IMR-90 (cell line): ENCODE measurements around the gene PAFAH1B1. TPM values are rescaled to one million over a fixed set of nuclear protein-coding genes. Genes with fewer than 3 reads are reported as not detected.

Experiments
- ATAC-seq: fragments of 200-7000 bp; cut with Tn5 transposase; 2 replicates; pipeline ENCODE4 v1.9.1; 2020; ENCODE audit warnings: low read depth, mild to moderate bottlenecking, moderate library complexity
- BruUV-seq: library from RNA; stranded (reverse); fragments of 400-500 nt; replicated peaks from 2 replicates; lab custom pipeline; 2021; lab: Mats Ljungman, UMichigan
- CTCF ChIA-PET: fragments of 300-600 bp; formaldehyde crosslinking; extraction: SDS; loops from one replicate; lab custom pipeline; 2021; ENCODE audit warnings: antibody characterized with exemption; lab: Yijun Ruan, JAX
- POLR2A ChIA-PET: fragments of 300-600 bp; sonication (Branson Sonifier 250); formaldehyde crosslinking; loops from one replicate; lab custom pipeline; 2022; ENCODE audit warnings: antibody characterized with exemption; ENCODE audit not compliant: unreplicated experiment; lab: Charles Lee
- DNase-seq: peaks from one replicate; pipeline ENCODE4 v3.0.0; 2013
- H2AFZ ChIP-seq: replicated peaks from 2 replicates; pipeline ENCODE3; 2013; ENCODE audit warnings: low read length, mild to moderate bottlenecking; ENCODE audit not compliant: poor library complexity
- H2AK5ac ChIP-seq: 2 replicates; pipeline ENCODE4 v1.6.1; 2013; ENCODE audit warnings: low read depth, low read length, inconsistent platforms
- H2AK9ac ChIP-seq: replicated peaks from 2 replicates; pipeline ENCODE3; 2013; ENCODE audit warnings: mild to moderate bottlenecking, low read depth, low read length, moderate library complexity; ENCODE audit not compliant: poor library complexity
- H2BK120ac ChIP-seq: 2 replicates; pipeline ENCODE4 v1.6.1; 2013; ENCODE audit warnings: low read depth, low read length, inconsistent platforms
- H2BK15ac ChIP-seq: 3 replicates; pipeline ENCODE4 v1.6.1; 2013; ENCODE audit warnings: low read depth, low read length, inconsistent platforms
- H2BK20ac ChIP-seq: 2 replicates; pipeline ENCODE4 v1.6.1; 2013; ENCODE audit warnings: low read depth, mild to moderate bottlenecking, inconsistent platforms, low read length, moderate library complexity
- H2BK5ac ChIP-seq: 2 replicates; pipeline ENCODE4 v1.6.1; 2013; ENCODE audit warnings: mild to moderate bottlenecking, low read depth, low read length, inconsistent platforms; ENCODE audit not compliant: poor library complexity, severe bottlenecking
- H3K14ac ChIP-seq: replicated peaks from 2 replicates; pipeline ENCODE4 v1.6.1; 2013; ENCODE audit warnings: low read depth, low read length, inconsistent platforms
- H3K18ac ChIP-seq: 2 replicates; pipeline ENCODE4 v1.6.1; 2013; ENCODE audit warnings: low read depth, low read length, control low read depth
- H3K23ac ChIP-seq: 2 replicates; pipeline ENCODE4 v1.6.1; 2013; ENCODE audit warnings: low read depth, low read length, inconsistent platforms
- H3K27ac ChIP-seq: 2 replicates; pipeline ENCODE4 v1.5.1; 2013; ENCODE audit warnings: mild to moderate bottlenecking, control low read depth, low read length; ENCODE audit not compliant: insufficient read depth
- H3K27me3 ChIP-seq: 2 replicates; pipeline ENCODE4 v1.6.1; 2013; ENCODE audit warnings: low read length; ENCODE audit not compliant: control insufficient read depth, insufficient read depth
- H3K36me3 ChIP-seq: 2 replicates; pipeline ENCODE4 v1.6.1; 2013; ENCODE audit warnings: low read length, mixed read lengths; ENCODE audit not compliant: control insufficient read depth, insufficient read depth
- H3K4ac ChIP-seq: 2 replicates; pipeline ENCODE4 v1.6.1; 2013; ENCODE audit warnings: low read depth, low read length, inconsistent platforms
- H3K4me1 ChIP-seq: 2 replicates; pipeline ENCODE4 v1.6.1; 2013; ENCODE audit warnings: low read length, mixed read lengths; ENCODE audit not compliant: control insufficient read depth, insufficient read depth
- H3K4me2 ChIP-seq: 2 replicates; pipeline ENCODE4 v1.6.1; 2013; ENCODE audit warnings: low read depth, mild to moderate bottlenecking, control low read depth, low read length, moderate library complexity
- H3K4me3 ChIP-seq: 2 replicates; pipeline ENCODE4 v1.5.1; 2013; ENCODE audit warnings: low read depth, mild to moderate bottlenecking, control low read depth, low read length, moderate library complexity; ENCODE audit not compliant: insufficient read depth
- H3K56ac ChIP-seq: 2 replicates; pipeline ENCODE4 v1.6.1; 2013; ENCODE audit warnings: low read length, inconsistent platforms; ENCODE audit not compliant: insufficient read depth; ENCODE audit errors: extremely low read depth
- H3K79me1 ChIP-seq, 2 experiments: 2 replicates each; pipeline ENCODE4 v1.6.1; 2013; ENCODE audit warnings: low read length in 2 of 2, inconsistent platforms in 1 of 2, low read depth in 1 of 2
- H3K9ac ChIP-seq: 2 replicates; pipeline ENCODE4 v1.6.1; 2013; ENCODE audit warnings: low read depth, low read length, control low read depth
- H3K9me1 ChIP-seq: 2 replicates; pipeline ENCODE4 v1.6.1; 2013; ENCODE audit warnings: low read length, inconsistent platforms; ENCODE audit not compliant: insufficient read depth
- H3K9me3 ChIP-seq: 2 replicates; pipeline ENCODE4 v1.6.1; 2013; ENCODE audit warnings: low read length; ENCODE audit not compliant: control insufficient read depth, insufficient read depth
- H4K20me1 ChIP-seq: 2 replicates; pipeline ENCODE4 v1.6.1; 2013; ENCODE audit warnings: low read length, inconsistent platforms; ENCODE audit not compliant: insufficient read depth
- H4K5ac ChIP-seq: 2 replicates; pipeline ENCODE4 v1.6.1; 2013; ENCODE audit warnings: mild to moderate bottlenecking, low read depth, low read length, control low read depth
- H4K8ac ChIP-seq, 2 experiments: 2 replicates each; pipeline ENCODE4 v1.6.1; 2013; ENCODE audit warnings: low read depth in 2 of 2, low read length in 2 of 2, control low read depth in 1 of 2, inconsistent platforms in 1 of 2
- H4K91ac ChIP-seq: 2 replicates; pipeline ENCODE4 v1.6.1; 2013; ENCODE audit warnings: low read depth, low read length, inconsistent platforms; ENCODE audit not compliant: insufficient read depth
- BHLHE40 ChIP-seq: fragments of 150-350 bp; IDR thresholded peaks from 2 replicates; pipeline ENCODE4 v1.6.1; 2016; ENCODE audit warnings: mild to moderate bottlenecking, low read depth, low read length
- CTCF ChIP-seq: conservative IDR thresholded peaks from 2 replicates; pipeline ENCODE4 v1.5.1; 2012; ENCODE audit warnings: mild to moderate bottlenecking, low read depth, low read length, improper control_type of control experiment
- FOS ChIP-seq: fragments of 150-350 bp; IDR thresholded peaks from 2 replicates; pipeline ENCODE4 v1.6.1; 2016; ENCODE audit warnings: low read depth, low read length
- MAFK ChIP-seq: IDR thresholded peaks from 2 replicates; pipeline ENCODE4 v1.6.1; 2012; ENCODE audit warnings: low read depth, low read length, improper control_type of control experiment
- MAZ ChIP-seq: IDR thresholded peaks from 2 replicates; pipeline ENCODE4 v1.6.1; 2012; ENCODE audit warnings: low read depth, mild to moderate bottlenecking, low read length, improper control_type of control experiment, moderate library complexity, borderline replicate concordance
- MXI1 ChIP-seq: IDR thresholded peaks from 2 replicates; pipeline ENCODE4 v1.6.1; 2012; ENCODE audit warnings: low read depth, mild to moderate bottlenecking, low read length, moderate library complexity, borderline replicate concordance
- NFE2L2 ChIP-seq: fragments of 150-350 bp; IDR thresholded peaks from 2 replicates; pipeline ENCODE4 v1.6.1; 2016; ENCODE audit warnings: low read depth, mild to moderate bottlenecking, low read length
- RCOR1 ChIP-seq: IDR thresholded peaks from 2 replicates; pipeline ENCODE4 v1.6.1; 2012; ENCODE audit warnings: mild to moderate bottlenecking, low read length, improper control_type of control experiment; ENCODE audit not compliant: insufficient replicate concordance
- RFX5 ChIP-seq: IDR thresholded peaks from 2 replicates; pipeline ENCODE4 v1.8.0; 2012; ENCODE audit warnings: low read depth, mild to moderate bottlenecking, low read length, moderate library complexity
- SMC3 ChIP-seq: fragments of 150-350 bp; IDR thresholded peaks from 2 replicates; pipeline ENCODE4 v1.6.1; 2016; ENCODE audit warnings: low read depth, mild to moderate bottlenecking, antibody characterized with exemption, low read length, moderate library complexity
- USF2 ChIP-seq: fragments of 150-350 bp; IDR thresholded peaks from 2 replicates; pipeline ENCODE4 v1.6.1; 2017; ENCODE audit warnings: mild to moderate bottlenecking, antibody characterized with exemption, low read length, low read depth
- WGBS, 2 experiments: methylation state at CpG; one replicate each; pipeline versions ENCODE4 v1.1.5 to v1.1.7; 2013; ENCODE audit warnings: missing lambda C conversion rate in 2 of 2; ENCODE audit not compliant: insufficient read length in 1 of 2; ENCODE audit errors: extremely low coverage in 2 of 2; 5-methylcytosine and 5-hydroxymethylcytosine counted together
- dilution Hi-C: fragments of 300-500 bp; cut with HindIII; formaldehyde crosslinking; loops from one replicate; pipeline ENCODE4 v1.14.3; 2018; ENCODE audit warnings: low sequenced_read_pairs; ENCODE audit not compliant: unreplicated experiment
- in situ Hi-C: fragments of 300-500 bp; cut with MboI; formaldehyde crosslinking; loops from 3 replicates; pipeline ENCODE4 v1.14.3; 2019; ENCODE audit warnings: low sequenced_read_pairs, inconsistent platforms, mixed read lengths
- intact Hi-C: fragments of 100-400 bp; cut with micrococcal nuclease; formaldehyde crosslinking; loops from 2 replicates; pipeline ENCODE4 v1.10.0; 2022
- polyA plus RNA-seq, 3 experiments: library from polyadenylated mRNA; depleted of rRNA; stranded (reverse); fragments of >200 nt; gene quantifications; 2 replicates each; pipeline ENCODE4 v1.2.3, GENCODE V29; 2012; ENCODE audit warnings: low replicate concordance in 1 of 3
- total RNA-seq: library from RNA; depleted of rRNA; stranded (reverse); fragments of >200 nt; gene quantifications from 2 replicates; pipeline ENCODE4 v1.2.3, GENCODE V29; 2012

The PAFAH1B1 gene
- total and polyA plus RNA-seq, 2 of the 4 experiments (the other 2 are of a cell fraction), result 64.5 to 127 TPM

- no peak for TF ChIP-seq BHLHE40
- TF ChIP-seq USF2, result no peak
- TF ChIP-seq FOS, result no peak
- TF ChIP-seq SMC3, result no peak
- no peak for TF ChIP-seq MXI1
- no peak for TF ChIP-seq CTCF
- no peak for TF ChIP-seq NFE2L2
- TF ChIP-seq MAZ, result no peak
- TF ChIP-seq RCOR1, result no peak
- no peak for TF ChIP-seq RFX5
- TF ChIP-seq MAFK, result no peak
- Histone ChIP-seq H4K5ac (no peak overlapping the region), H3K4ac (no peak overlapping the region), H3K14ac (no peak overlapping the region), H2BK120ac (no peak overlapping the region), H2AK9ac (no peak overlapping the region), H3K4me3 (no peak overlapping the region), H2BK20ac (no peak overlapping the region), H2AFZ (no peak overlapping the region), H3K56ac (no peak overlapping the region), H4K20me1 (peaks cover 22% of the 10 kb centered on the region), H3K27ac (no peak overlapping the region), H3K36me3 (peaks cover 29% of the 10 kb centered on the region), H2AK5ac (no peak overlapping the region), H3K79me1 (peaks cover 0 to 25% of the 10 kb centered on the region in 2 experiments; a peak in 2 of 4 replicates), H3K9me3 (no peaks in the 10 kb centered on the region), H3K4me1 (peaks cover 5% of the 10 kb centered on the region; the same call in 1 of the 2 replicates), H4K8ac (no peak overlapping the region; a peak in 1 of 4 replicates), H3K23ac (no peak overlapping the region), H4K91ac (no peak overlapping the region), H3K27me3 (no peaks in the 10 kb centered on the region), H3K18ac (no peak overlapping the region), H3K9ac (no peak overlapping the region), H2BK5ac (no peak overlapping the region), H2BK15ac (no peak overlapping the region), H3K9me1 (peaks cover 9% of the 10 kb centered on the region; the same call in 1 of the 2 replicates), H3K4me2 (no peak overlapping the region)
- ATAC-seq, result no peak
- dilution Hi-C loops (no loop called here), in situ Hi-C loops (no loop called here), intact Hi-C loops (no loop called here)
- POLR2A ChIA-PET, result no interaction called here
- BruUV-seq, result no TSS peak
- CTCF ChIA-PET, result no interaction called here
- 79% methylated on average over 9 of the region's 55 CpGs; no CpG with 5 or more reads in 1 of the 2 experiments for WGBS, 2 experiments
- no peak for DNase-seq
Observed at GRCh38 chr17:2690165-2691068, 97.0 kb downstream of the PAFAH1B1 start.
